Measurements from ENCODE around the gene VPS18.

The VPS18 gene

GRCh38 chr15:40871749-40872617, 22.3 kb upstream of the VPS18 start:
- no peak for FAIRE-seq

- FAIRE-seq = no peak
Observed at GRCh38 chr15:40872791-40873693, 21.2 kb upstream of the VPS18 start.

GRCh38 chr15:40873694-40874561, 20.3 kb upstream of the VPS18 start, which contains the start of gene RHOV:
TSS of gene RHOV (minus strand) at chr15:40874234. CDS start at chr15:40874139, 95 bp downstream.
- no peak for FAIRE-seq

GRCh38 chr15:40875991-40876730, 18.1 kb upstream of the VPS18 start:
- FAIRE-seq = no peak

GRCh38 chr15:40877694-40878093, 16.6 kb upstream of the VPS18 start:
- FAIRE-seq = no peak

GRCh38 chr15:40878785-40879184, 15.5 kb upstream of the VPS18 start:
- FAIRE-seq = no peak

- FAIRE-seq = no peak
Observed at GRCh38 chr15:40879609-40880008, 14.6 kb upstream of the VPS18 start.

GRCh38 chr15:40881351-40881750, 12.9 kb upstream of the VPS18 start:
- no peak for FAIRE-seq

GRCh38 chr15:40886586-40886985, 7.7 kb upstream of the VPS18 start:
- FAIRE-seq = no peak

- FAIRE-seq = no peak
Observed at GRCh38 chr15:40889112-40889511, 5.1 kb upstream of the VPS18 start.

- FAIRE-seq = no peak
Observed at GRCh38 chr15:40891138-40891537, 3.1 kb upstream of the VPS18 start.

GRCh38 chr15:40891810-40892446, 2.3 kb upstream of the VPS18 start:
- FAIRE-seq = no peak

GRCh38 chr15:40892447-40893012, 1.7 kb upstream of the VPS18 start:
- FAIRE-seq = no peak

GRCh38 chr15:40893019-40893670, 1.1 kb upstream of the VPS18 start:
- FAIRE-seq = no peak

- FAIRE-seq = no peak
Observed at GRCh38 chr15:40894681-40895448, 615 bp downstream of the VPS18 start.

- no peak for FAIRE-seq
Observed at GRCh38 chr15:40899536-40900207, 5.4 kb downstream of the VPS18 start.

GRCh38 chr15:40900256-40901052, 6.2 kb downstream of the VPS18 start:
- no peak for FAIRE-seq

- no peak for FAIRE-seq
Observed at GRCh38 chr15:40901053-40901443, 6.8 kb downstream of the VPS18 start.
